GM18868 (cell line): Measurements from ENCODE around the gene FNDC10.

Experiments used
- ATAC-seq: cut with Tn5 transposase; IDR thresholded peaks from one replicate; pipeline ENCODE4 v1.9.1; 2021; ENCODE audit warnings: mild to moderate bottlenecking, moderate library complexity; ENCODE audit not compliant: unreplicated experiment

The FNDC10 gene

DNA sequence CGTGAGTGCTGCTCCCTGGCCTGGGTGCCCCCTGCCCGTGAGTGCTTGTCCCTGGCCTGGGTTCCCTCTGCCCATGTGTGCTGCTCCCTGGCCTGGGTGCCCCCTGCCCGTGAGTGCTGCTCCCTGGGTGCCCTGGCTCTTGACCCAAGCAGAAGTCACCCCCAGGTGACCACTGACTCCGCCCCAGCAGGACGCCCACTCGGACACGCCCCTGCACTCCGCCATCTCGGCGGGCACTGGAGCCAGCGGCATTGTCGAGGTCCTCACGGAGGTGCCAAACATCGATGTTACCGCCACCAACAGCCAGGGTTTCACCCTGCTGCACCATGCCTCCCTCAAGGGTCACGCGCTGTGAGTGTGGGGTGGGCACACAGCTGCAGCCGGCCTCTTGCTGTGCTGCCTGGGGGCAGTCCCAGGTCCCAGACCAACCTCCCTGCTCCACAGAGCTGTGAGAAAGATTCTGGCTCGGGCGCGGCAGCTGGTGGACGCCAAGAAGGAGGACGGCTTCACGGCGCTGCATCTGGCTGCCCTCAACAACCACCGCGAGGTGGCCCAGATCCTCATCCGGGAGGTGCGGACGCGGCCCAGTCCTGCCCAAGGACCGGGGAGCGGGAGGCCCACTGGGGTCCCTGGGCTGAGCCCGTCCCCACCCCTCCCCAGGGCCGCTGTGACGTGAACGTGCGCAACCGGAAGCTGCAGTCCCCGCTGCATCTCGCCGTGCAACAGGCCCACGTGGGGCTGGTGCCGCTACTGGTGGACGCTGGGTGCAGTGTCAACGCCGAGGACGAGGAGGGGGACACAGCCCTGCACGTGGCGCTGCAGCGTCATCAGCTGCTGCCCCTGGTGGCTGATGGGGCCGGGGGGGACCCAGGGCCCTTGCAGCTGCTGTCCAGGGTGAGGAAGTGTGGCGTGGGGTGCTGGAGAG, 28.2 kb upstream of the FNDC10 start:
- ATAC-seq = no peak

DNA sequence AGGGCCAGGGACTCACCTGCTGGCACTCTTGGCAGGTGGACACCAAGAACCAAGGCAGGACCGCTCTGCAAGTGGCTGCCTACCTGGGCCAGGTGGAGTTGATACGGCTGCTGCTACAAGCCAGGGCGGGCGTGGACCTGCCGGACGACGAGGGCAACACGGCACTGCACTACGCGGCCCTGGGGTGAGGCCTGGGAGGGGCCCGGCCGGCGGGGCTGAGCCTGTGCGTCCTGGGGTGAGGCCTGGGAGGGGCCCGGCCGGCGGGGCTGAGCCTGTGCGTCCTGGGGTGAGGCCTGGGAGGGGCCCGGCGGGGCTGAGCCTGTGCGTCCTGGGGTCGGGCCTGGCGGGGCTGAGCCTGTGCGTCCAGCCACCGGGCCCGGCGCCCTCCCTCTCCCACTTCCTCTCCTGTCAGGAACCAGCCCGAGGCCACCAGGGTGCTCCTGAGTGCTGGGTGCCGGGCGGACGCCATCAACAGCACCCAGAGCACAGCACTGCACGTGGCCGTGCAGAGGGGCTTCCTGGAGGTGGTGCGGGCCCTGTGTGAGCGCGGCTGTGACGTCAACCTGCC, 27.4 kb upstream of the FNDC10 start:
- ATAC-seq = no peak

DNA sequence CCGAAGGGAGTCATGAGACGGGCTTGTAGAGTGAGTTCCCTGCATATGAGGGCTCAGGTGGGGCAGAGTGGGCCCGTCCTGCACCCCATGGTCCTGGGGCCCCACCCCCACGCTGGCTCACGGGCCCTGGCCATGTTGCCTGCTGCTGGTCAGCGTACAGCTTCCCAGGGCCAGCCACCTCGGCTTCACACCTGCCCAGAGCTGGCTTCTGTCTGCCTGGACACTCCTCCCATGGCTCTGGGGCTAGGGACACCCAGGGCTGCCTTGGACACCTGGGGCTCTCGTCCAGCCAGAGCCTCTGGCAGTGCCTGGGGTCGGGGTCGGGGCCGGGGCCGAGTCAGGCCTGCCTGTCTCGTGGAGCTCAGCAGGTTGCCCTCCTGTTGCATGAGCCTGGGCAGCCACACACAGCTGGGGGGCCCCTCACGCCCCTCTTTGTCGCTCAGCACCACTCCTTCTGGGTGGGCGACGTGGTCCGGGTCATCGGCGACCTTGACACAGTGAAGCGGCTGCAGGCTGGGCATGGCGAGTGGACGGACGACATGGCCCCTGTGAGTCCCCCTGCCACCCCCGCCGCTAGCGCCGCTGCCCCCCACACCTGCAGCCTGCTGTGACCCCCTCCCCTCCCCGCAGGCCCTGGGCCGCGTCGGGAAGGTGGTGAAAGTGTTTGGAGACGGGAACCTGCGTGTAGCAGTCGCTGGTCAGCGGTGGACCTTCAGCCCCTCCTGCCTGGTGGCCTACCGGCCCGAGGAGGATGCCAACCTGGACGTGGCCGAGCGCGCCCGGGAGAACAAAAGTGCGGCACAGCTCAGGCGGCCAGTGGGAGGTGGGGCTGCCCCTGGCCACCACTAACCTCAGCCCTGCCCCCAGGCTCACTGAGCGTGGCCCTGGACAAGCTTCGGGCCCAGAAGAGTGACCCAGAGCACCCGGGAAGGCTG, 26.5 kb upstream of the FNDC10 start:
- ATAC-seq = no peak

DNA sequence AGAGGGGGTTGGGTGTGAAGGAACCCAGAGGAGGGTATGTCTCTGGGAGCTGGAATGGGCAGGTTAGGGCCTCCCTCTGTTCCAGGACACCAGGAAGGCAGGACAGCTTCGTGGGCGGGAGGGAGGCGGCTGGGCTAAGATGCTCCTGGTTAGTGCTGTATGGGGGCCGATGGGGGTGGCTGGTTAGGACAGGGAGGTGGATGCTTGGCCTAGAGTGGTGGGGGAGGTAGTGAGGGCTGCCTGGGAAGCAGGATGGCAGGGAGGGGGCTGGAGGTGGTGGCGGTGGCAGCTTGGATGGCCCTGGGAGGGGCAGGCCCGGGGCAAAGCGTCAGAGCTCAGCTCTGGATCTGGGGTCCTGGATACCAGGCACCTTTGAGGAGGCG, 25.9 kb upstream of the FNDC10 start:
- ATAC-seq = no peak

DNA sequence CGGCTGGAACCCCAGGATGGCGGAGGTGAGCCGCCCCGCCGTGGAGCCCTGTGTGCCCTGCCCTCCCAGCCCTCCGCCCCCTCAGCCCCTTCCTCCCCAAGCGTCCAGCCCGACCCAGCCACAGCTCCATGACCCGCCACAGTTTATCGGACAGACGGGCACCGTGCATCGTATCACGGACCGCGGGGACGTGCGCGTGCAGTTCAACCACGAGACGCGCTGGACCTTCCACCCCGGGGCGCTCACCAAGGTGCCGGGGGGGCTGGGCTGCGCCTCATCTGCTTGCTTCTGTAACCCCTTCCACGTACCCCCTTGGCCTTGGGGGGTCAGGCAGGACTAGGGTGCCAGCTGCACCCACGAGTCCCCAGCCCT, 25.5 kb upstream of the FNDC10 start:
- no peak for ATAC-seq

DNA sequence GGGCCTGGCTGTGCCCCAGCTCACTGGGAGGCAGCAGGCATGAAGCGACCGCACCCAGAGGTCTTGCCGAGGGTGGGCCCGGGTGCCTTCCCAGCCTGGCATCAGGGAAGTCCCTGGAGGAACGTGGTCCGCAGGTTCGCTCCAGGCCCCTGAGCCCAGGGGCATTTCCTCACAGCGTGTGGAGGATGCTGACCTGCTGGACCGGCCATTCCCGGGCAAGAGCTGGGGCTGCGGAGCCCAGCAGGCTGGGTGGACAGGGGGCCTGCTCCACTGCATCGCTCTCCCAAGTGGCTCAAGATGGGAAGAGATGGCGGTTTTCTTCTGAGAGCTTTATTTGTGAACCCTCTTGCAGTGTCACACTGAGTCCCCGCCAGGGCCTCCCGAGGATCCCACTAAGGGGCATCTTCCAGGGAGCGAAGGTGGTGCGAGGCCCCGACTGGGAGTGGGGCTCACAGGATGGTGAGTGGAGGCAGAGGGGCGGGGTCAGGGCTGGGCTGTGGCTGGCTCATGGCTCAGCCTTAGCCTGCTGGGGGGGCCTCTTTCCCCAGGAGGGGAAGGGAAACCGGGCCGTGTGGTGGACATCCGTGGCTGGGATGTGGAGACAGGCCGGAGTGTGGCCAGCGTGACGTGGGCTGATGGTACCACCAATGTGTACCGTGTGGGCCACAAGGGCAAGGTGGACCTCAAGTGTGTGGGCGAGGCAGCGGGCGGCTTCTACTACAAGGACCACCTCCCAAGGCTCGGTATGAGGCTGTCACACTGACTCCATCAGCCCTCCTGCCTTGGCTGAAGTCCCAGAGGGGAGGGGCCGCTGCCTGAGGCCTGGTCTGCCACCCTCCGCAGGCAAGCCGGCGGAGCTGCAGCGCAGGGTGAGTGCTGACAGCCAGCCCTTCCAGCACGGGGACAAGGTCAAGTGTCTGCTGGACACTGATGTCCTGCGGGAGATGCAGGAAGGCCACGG, 24.8 kb upstream of the FNDC10 start:
- no peak for ATAC-seq

DNA sequence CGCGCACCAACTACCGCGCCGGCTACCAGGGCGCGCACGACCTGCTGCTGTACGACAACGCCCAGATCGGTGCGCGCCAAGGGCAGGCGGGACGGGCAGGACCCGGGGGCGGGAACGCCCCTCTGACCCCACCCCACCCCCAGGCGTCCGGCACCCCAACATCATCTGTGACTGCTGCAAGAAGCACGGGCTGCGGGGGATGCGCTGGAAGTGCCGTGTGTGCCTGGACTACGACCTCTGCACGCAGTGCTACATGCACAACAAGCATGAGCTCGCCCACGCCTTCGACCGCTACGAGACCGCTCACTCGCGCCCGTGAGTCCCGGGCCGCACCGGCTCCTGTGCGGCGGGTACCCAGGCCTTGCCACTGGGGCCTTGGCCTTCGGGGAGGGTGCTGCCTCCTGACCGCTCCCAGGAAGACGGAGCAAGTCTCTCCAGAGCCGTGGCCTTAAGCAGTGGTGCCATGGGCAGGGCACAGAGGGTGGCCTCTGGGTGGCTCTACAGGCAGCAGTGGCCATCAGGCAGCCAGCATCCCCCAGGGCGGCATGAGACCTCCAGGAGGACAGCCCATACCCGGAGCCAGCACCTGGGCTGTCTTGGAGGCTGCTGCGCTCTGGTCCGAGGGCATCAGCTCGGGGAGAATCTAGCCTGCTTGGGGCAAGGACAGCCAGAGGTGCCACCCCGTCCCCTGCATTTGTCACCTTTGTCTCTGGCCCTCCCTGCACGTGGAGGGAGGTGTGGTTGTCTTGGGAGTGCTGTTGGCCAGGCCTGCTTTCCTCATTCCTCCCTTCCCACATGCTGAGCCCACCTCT, 23.9 kb upstream of the FNDC10 start:
- ATAC-seq = no peak

DNA sequence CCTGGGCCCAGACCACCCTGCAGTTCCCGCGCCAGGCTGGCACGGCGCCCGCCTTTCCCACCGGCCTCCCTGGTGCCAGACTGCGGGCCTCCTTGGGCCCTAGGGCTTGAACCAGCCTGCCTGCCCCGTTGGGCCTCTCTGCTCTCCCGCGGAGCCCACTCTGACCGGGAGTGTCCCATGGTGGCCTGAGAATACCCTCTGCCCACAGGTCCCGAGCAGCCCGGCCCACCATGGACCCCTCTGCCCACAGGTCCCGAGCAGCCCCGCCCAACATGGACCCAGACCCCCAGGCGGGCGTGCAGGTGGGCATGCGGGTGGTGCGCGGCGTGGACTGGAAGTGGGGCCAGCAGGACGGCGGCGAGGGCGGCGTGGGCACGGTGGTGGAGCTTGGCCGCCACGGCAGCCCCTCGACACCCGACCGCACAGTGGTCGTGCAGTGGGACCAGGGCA, 23.3 kb upstream of the FNDC10 start:
- ATAC-seq = no peak

DNA sequence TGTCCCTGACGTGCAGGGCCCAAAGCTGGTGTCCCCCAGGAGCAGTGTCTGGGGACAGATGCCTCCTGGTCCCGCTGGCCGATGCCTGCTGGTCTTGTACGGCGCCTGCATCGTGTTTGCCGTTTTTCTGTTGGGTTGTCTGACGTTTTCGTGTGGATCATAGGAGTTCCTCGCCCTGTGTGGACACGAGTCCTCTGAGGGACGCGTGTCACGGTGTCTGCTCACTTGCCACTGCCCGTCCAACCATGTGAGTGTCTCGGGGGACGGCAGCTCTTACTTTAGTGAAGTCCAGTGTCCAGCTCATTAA, 22.8 kb upstream of the FNDC10 start:
- ATAC-seq = no peak

DNA sequence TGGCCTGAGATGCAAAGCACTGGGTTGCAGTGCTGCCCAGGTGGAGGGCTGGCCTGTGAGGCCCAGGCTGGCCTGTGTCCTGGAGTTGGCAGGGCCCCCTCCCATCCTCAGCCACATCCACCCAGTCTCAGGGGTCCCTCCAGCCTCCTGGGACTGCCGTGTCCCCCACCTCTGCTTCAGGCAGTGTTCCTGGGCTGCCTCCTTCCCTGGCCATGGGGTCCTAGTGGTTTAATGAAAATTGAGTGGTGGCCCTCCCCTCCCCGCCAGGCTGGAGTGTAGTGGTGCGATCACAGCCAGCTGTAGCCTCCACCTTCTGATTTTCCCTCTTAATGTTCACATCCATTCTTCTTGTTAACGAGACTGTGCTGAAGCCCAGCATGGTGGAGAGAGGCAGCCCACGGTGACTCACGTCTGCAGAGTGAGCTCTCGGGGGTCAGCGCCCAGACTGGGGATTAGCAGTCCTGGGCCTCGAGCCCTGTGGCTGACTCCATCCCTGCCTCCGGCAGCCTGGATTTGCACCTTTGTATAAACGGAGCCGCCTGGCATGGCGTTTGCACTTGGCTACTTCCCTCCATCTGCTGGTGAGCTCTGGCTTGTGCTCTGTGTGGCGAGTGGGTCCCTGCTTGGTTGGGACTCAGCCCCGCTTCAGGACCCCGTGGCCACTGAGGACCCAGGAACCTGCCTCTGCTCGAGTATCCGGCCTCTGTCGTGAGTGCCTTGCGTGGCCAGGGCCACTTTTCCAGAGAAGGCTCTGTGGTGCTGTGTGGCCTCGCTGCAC, 22.3 kb upstream of the FNDC10 start:
- ATAC-seq = no peak

DNA sequence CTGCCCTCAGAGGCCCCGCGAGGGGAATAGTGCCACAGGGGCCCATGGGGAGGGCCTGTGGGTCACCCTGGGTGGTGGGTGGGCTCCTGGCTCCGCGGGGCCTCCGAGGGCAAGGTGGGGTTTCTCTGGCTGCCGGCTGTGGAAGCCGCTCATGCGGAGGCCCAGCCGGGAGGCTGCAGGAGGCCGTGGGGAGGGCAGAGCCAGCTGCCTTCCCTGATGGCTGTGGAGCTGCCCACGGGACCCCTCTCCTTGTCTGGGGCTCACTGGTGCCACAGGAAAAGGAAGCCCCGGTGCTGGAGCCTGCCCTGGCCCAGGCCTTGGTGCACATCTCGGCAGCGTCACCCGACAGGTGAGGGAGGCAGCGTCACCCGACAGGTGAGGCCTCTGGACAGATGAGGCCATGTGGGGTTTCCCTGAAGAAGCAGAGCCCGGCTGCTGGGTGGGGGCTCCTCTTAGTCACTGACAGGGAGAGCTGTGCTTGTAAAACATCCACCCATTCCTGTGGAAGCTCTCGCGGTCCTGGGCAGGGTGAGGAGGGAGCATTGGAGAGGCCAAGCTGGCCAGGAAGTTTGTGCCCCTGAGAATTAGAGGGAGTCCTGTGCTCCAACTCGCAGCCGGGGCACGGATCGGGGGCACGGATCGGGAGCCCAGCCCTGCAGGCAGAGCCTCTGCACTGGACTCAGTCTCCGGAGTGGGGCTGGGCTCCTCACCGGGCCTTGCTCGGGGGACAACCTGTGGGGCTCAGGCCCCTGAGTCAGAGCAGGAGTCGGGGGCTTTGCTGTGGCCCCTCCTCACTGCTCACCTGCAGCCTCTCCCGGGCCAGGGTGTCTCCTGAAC, 21.5 kb upstream of the FNDC10 start:
- no peak for ATAC-seq

DNA sequence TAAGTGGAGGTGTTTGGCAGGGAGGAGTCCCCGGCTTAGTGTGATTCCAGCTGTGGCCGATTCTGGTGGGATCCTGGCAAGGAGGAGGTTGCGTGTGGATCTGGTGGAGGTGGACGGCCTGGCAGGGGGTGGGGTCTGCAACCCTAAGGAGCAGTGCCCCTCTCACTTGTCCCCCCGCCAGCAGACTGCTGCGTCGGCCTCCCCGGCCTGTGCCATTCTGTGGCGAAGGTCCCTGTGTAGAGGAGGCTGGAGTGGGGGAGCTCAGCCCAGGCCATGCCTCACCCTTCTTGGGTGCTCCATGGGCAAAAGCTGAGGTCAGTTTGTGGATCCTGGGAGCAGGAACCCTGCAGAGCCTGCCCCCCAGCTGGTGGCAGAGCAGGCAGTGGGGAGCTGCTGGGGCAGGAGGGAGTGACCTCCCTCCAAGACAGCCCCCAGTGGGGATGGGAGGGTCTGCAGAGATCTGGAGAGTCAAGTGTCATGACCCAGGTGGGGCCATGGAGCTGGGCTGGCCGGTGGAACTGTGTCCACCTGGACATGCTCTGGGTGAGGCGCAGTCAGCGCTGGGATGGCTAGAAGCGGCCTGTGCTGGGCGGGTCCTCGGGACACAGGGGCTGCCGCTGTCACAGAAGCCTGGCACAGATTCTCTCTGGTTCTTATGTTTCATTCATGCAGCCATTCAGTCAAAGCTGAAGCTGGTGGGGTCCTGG, 20.7 kb upstream of the FNDC10 start:
- ATAC-seq = no peak

DNA sequence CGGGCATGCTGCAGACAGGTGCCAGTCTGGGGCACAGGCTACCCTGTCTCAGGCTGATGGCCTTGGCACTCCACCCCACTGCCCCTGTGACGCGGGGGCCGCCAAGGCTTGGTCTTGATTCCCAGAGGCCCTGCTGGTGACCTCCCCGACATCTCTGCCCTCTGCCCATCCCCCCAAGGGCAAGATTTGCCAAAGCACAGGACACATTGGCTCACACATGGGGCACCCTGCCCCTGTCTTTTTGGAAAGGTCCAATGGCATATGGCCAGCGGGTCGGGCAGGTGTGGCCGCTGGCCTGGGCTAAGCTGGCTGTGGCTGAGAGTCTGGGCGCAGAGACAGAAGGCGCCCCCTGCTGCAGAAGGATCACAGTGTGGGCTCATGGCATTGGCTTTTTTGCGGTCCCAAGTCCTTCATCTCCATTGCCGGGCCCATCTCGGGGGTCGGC, 20.0 kb upstream of the FNDC10 start:
- no peak for ATAC-seq

DNA sequence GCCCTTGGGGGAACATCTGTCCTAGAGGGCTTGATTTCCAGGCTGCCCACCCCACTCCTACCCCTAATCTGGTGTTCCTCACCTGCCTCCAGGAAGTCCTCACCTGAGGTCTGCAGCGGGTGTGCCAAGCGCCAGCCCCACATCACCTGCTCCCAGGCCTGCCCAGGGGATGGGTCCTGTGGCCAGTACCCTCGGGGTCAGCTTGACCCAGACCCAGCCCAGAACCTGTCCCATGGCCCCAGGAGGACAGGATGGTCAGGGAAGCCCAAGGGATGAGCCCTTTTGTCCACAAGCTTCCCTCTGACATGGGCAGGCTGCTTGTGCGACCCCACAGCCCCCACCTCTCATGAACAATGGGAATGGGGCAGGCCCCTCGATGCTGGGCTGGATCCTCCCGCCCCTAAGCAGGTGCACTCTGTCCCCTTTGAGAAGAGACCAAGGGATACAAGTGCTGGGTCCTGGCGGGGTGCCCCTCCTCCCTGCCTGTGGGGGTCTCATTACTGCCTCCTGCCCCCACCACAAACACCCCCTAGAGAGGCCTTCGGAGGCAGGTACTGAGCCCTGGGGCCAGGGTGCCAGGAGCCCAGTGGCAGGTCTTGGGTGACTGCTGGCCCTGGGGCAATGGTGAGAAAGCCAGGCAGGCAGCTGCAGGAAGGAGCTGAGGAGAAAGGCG, 18.6 kb upstream of the FNDC10 start:
- ATAC-seq = no peak

DNA sequence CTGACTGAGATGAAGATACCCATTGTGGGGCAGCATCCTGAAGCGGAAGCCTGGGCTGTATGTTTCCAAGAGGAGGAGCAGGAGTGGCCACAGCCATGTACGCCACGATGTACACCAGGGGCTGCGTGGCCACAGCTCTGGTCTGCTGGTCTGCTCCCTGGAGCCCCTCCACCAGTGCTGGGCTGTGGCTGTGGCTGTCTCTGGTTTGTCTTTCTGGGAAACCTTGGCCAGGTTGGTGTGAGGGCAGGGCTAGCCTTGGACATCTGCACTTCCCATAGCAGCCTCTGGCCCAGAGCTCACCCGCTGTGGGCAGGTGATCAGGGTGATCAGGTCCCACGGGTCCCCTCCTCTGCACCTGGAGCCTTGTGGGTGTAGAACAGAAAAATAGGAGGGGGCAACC, 18.0 kb upstream of the FNDC10 start:
- ATAC-seq = no peak

DNA sequence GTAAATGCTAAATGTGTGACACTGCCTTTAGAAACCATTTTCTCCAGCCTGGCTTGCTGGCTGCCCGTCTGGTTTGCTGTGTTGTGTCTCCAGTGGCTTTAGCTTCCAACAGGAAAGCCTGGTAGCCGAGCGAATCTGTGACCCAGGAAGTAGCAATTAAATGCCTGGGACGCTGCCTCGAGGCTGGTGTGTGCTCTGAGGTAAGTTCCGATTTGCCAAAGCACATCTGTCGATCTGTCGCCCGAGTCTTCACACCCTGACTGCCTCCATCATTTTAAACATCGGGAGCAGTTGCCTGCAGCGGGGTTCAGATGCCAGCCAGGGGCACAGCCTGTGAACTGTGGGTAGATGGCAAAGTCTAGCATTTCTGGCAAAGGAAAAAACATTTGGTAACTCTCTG, 17.6 kb upstream of the FNDC10 start:
- ATAC-seq = no peak

DNA sequence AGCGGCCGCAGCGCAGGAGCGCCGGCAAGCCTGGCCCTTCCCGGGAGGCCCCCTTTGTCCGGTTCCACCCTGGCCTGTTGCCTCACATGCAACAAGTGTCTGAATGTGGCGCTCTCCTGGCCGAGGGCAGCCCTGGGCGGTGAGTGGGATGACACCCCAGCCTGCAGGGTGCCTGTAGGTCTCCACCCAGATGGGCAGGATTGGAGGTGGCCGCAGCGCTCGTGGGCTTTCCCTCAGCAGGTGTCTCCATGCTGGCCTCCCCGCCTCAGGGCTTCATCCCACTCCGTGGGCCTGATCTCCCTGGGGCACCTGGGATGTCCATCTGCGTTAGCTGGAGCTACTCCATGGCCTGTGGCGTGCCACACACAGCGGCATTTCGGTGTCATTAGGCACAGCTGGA, 16.9 kb upstream of the FNDC10 start:
- ATAC-seq = no peak
